Prostate gland (tissue), 2 donors: Measurements from ENCODE around the gene DAP. TPM values are rescaled to one million over a fixed set of nuclear protein-coding genes. Genes with fewer than 3 reads are reported as not detected.

ENCODE experiments used
- DNase-seq: peaks from one replicate; pipeline ENCODE4 v3.0.0-alpha.2; 2019; ENCODE audit warnings: low spot score
- H3K27ac ChIP-seq, 2 donors: fragments of 200-600 bp; sonication (generic); 2 replicates each; pipeline ENCODE4 v1.5.1; 2017 to 2019
- H3K27me3 ChIP-seq: fragments of 200-600 bp; sonication (generic); replicated peaks from 2 replicates; pipeline ENCODE4 v1.5.1; 2019; ENCODE audit not compliant: insufficient read depth
- H3K36me3 ChIP-seq, 2 donors: fragments of 200-600 bp; sonication (generic); 1 replicate in 1 of 2; 2 replicates in 1 of 2; pipeline versions ENCODE4 v1.5.1 to v1.8.1; 2017 to 2019
- H3K4me1 ChIP-seq: fragments of 200-600 bp; sonication (generic); replicated peaks from 2 replicates; pipeline ENCODE4 v1.5.1; 2019
- H3K4me3 ChIP-seq, 2 donors: fragments of 200-600 bp; sonication (generic); 2 replicates each; pipeline ENCODE4 v1.5.1; 2017 to 2019
- H3K9me3 ChIP-seq: fragments of 200-600 bp; sonication (generic); 2 replicates; pipeline ENCODE4 v1.5.1; 2017
- CTCF ChIP-seq, 4 experiments: fragments of 200-600 bp in 2 of 4; fragments of 450-650 bp in 2 of 4; sonication (generic) in 2 of 4; IDR thresholded peaks; 1 replicate in 3 of 4; 2 replicates in 1 of 4; pipeline ENCODE4 v1.5.1; 2016 to 2019; ENCODE audit warnings: antibody characterized with exemption in 4 of 4, mild to moderate bottlenecking in 2 of 4, moderate library complexity in 2 of 4
- POLR2A ChIP-seq: fragments of 450-650 bp; IDR thresholded peaks from one replicate; pipeline ENCODE4 v1.6.1; 2016; ENCODE audit warnings: antibody characterized with exemption, mild to moderate bottlenecking
- POLR2AphosphoS5 ChIP-seq: sonication (generic); formaldehyde crosslinking; IDR thresholded peaks from one replicate; pipeline ENCODE4 v1.6.1; 2017; ENCODE audit warnings: antibody characterized with exemption
- WGBS: methylation state at CpG from one replicate; pipeline ENCODE4 v1.1.5; 2018; 5-methylcytosine and 5-hydroxymethylcytosine counted together
- intact Hi-C: fragments of 100-400 bp; cut with DNase I; formaldehyde crosslinking; loops from one replicate; pipeline ENCODE4 v1.14.2; 2022
- total RNA-seq, 2 donors: library from RNA; depleted of rRNA; stranded (reverse); fragments of >200 nt; gene quantifications; one replicate each; pipeline ENCODE4 v1.1.0, GENCODE V29; 2016

The DAP gene
- total RNA-seq, 2 donors from 2014 or later = 86.2 to 111 TPM

GRCh38 chr5:10756549-10756948 lies 4.5 kb downstream of the DAP start:
- H3K36me3 ChIP-seq = no peaks in the 10 kb centered on the region
- WGBS = 34% methylated on average over 2 of the region's 2 CpGs
- intact Hi-C loops = no loop called here

GRCh38 chr5:10753178-10753577 lies 7.9 kb downstream of the DAP start:
- no peak overlapping the region for H3K27ac ChIP-seq
- DNase-seq = no peak
- intact Hi-C loops = no loop called here
- no peaks in the 10 kb centered on the region for H3K9me3 ChIP-seq
- WGBS = 89% methylated on average over 9 of the region's 9 CpGs
- H3K27me3 ChIP-seq = no peaks in the 10 kb centered on the region
- peaks cover 3% of the 10 kb centered on the region for H3K4me1 ChIP-seq
- TF ChIP-seq CTCF (IDR thresholded peaks at IDR 0.05) (no peak), POLR2AphosphoS5 (no peak), POLR2A (no peak)
- H3K4me3 ChIP-seq = no peak overlapping the region
- H3K36me3 ChIP-seq = no peaks in the 10 kb centered on the region

More at GRCh38 chr5:10756549-10756948, 4.5 kb downstream of the DAP start:
- DNase-seq = no peak
- H3K27me3 ChIP-seq = no peaks in the 10 kb centered on the region
- H3K27ac ChIP-seq = no peak overlapping the region
- peaks cover 3% of the 10 kb centered on the region for H3K4me1 ChIP-seq
- H3K4me3 ChIP-seq = no peak overlapping the region
- no peak for TF ChIP-seq POLR2A
- no peak for TF ChIP-seq POLR2AphosphoS5
- TF ChIP-seq CTCF (IDR thresholded peaks at IDR 0.05) = no peak
- H3K9me3 ChIP-seq = no peaks in the 10 kb centered on the region

DNA sequence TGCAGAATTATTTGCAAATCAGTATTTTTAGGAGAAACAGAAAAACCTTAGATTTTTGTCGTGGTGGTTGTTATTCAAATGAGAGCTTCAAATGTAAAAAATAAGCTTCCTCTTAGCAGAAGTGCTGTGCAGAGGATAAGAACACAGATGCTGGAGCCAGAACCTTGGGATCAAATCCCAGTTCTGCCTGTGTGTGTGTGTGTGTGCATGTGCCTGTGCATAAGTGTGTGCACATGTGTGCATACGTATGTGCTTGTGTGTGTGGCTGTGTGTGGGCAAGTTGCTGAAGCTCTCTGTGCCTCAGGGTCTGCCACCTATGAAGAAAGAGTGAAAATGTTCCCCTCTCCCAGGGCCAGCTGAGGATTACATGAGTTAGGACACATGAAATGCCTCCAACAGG lies 8.6 kb downstream of the DAP start:
- intact Hi-C loops = no loop called here
- Histone ChIP-seq H3K9me3 (no peaks in the 10 kb centered on the region), H3K27me3 (no peaks in the 10 kb centered on the region), H3K4me3 (no peak overlapping the region), H3K36me3 (no peaks in the 10 kb centered on the region), H3K4me1 (peaks cover 3% of the 10 kb centered on the region), H3K27ac (no peak overlapping the region)
- DNase-seq = no peak
- WGBS = 67% methylated on average over 2 of the region's 2 CpGs
- TF ChIP-seq CTCF (IDR thresholded peaks at IDR 0.05) (no peak), POLR2A (no peak), POLR2AphosphoS5 (no peak)

- no peak for DNase-seq
- Histone ChIP-seq H3K36me3 (no peaks in the 10 kb centered on the region), H3K4me3 (no peak overlapping the region), H3K4me1 (peaks cover 3% of the 10 kb centered on the region), H3K27me3 (no peaks in the 10 kb centered on the region), H3K9me3 (no peaks in the 10 kb centered on the region), H3K27ac (no peak overlapping the region)
- intact Hi-C loops = no loop called here
- WGBS = 64% methylated on average over 3 of the region's 3 CpGs
- TF ChIP-seq POLR2AphosphoS5 (no peak), POLR2A (no peak), CTCF (IDR thresholded peaks at IDR 0.05) (no peak)
Measured at GRCh38 chr5:10750909-10751308, 10.1 kb downstream of the DAP start.

- intact Hi-C loops = no loop called here
Measured at GRCh38 chr5:10747678-10748622, 13.1 kb downstream of the DAP start.

More at GRCh38 chr5:10747678-10748622, 13.1 kb downstream of the DAP start:
- Histone ChIP-seq H3K9me3 (no peaks in the 10 kb centered on the region), H3K27ac (no peak overlapping the region), H3K4me1 (no peaks in the 10 kb centered on the region), H3K27me3 (no peaks in the 10 kb centered on the region), H3K4me3 (no peak overlapping the region), H3K36me3 (no peaks in the 10 kb centered on the region)
- TF ChIP-seq POLR2AphosphoS5 = no peak
- TF ChIP-seq POLR2A = no peak
- no peak for TF ChIP-seq CTCF (IDR thresholded peaks at IDR 0.05)
- 89% methylated on average over 9 of the region's 9 CpGs for WGBS
- no peak for DNase-seq
